ENCODE measurements around the gene RAB4A. TPM values are rescaled to one million over a fixed set of nuclear protein-coding genes. Genes with fewer than 3 reads are reported as not detected.
A peak's percentile ranks its signal among the peaks of the same experiment; 100 is the strongest.

Gene RAB4A
- total and polyA plus RNA-seq, 2 of the 4 experiments (the other 2 are of a cell fraction) = 25.6 to 26.2 TPM

- peak; percentile 87 for TF ChIP-seq BHLHE40 (IDR thresholded peaks at IDR 0.05; ENCODE audit: low read depth, low read length)
- TF ChIP-seq CHD1 (IDR thresholded peaks at IDR 0.05; ENCODE audit: low read depth, low read length) = no peak
- TF ChIP-seq, protein P1, sequence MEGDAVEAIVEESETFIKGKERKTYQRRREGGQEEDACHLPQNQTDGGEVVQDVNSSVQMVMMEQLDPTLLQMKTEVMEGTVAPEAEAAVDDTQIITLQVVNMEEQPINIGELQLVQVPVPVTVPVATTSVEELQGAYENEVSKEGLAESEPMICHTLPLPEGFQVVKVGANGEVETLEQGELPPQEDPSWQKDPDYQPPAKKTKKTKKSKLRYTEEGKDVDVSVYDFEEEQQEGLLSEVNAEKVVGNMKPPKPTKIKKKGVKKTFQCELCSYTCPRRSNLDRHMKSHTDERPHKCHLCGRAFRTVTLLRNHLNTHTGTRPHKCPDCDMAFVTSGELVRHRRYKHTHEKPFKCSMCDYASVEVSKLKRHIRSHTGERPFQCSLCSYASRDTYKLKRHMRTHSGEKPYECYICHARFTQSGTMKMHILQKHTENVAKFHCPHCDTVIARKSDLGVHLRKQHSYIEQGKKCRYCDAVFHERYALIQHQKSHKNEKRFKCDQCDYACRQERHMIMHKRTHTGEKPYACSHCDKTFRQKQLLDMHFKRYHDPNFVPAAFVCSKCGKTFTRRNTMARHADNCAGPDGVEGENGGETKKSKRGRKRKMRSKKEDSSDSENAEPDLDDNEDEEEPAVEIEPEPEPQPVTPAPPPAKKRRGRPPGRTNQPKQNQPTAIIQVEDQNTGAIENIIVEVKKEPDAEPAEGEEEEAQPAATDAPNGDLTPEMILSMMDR (conservative IDR thresholded peaks at IDR 0.05; ENCODE audit: low read depth, low read length) = no peak
- no peak for TF ChIP-seq NFE2L2 (IDR thresholded peaks at IDR 0.05; ENCODE audit: low read depth, low read length)
These were observed at the start of gene RAB4A (continued) for GRCh38 chr1:229270547-229271447.

Data from IMR-90 (cell line).